HG02870 (cell line): ENCODE measurements around the gene HTD2.

Source experiments
- ATAC-seq: cut with Tn5 transposase; IDR thresholded peaks from one replicate; pipeline ENCODE4 v1.9.1; 2021; ENCODE audit warnings: mild to moderate bottlenecking, moderate library complexity; ENCODE audit not compliant: unreplicated experiment

HTD2 gene

GRCh38 chr3:58291671-58292338 is 14.5 kb upstream of the HTD2 start:
- ATAC-seq = no peak

- ATAC-seq = no peak
Observed at GRCh38 chr3:58292866-58293265, 13.5 kb upstream of the HTD2 start.

GRCh38 chr3:58293516-58293915 is 12.8 kb upstream of the HTD2 start:
- no peak for ATAC-seq

- ATAC-seq = no peak
Observed at GRCh38 chr3:58296269-58296668, 10.1 kb upstream of the HTD2 start.

GRCh38 chr3:58296843-58297242 is 9.5 kb upstream of the HTD2 start:
- no peak for ATAC-seq

GRCh38 chr3:58298190-58298589 is 8.1 kb upstream of the HTD2 start:
- ATAC-seq = no peak

GRCh38 chr3:58299075-58299474 is 7.2 kb upstream of the HTD2 start:
- ATAC-seq = no peak

GRCh38 chr3:58299839-58300516 is 6.3 kb upstream of the HTD2 start:
- no peak for ATAC-seq

GRCh38 chr3:58307639-58308215 is 1.4 kb downstream of the HTD2 start:
- no peak for ATAC-seq

GRCh38 chr3:58308728-58309127 is 2.4 kb downstream of the HTD2 start:
- ATAC-seq = no peak

GRCh38 chr3:58317811-58318210 is 11.5 kb downstream of the HTD2 start:
- ATAC-seq = no peak

- ATAC-seq = no peak
Observed at GRCh38 chr3:58321791-58322190, 15.5 kb downstream of the HTD2 start.

GRCh38 chr3:58322793-58323192 is 16.5 kb downstream of the HTD2 start:
- ATAC-seq = no peak

- ATAC-seq = no peak
Observed at GRCh38 chr3:58323529-58324390, 17.4 kb downstream of the HTD2 start.

GRCh38 chr3:58324391-58325390 is 18.4 kb downstream of the HTD2 start:
- ATAC-seq = no peak

GRCh38 chr3:58325525-58325992 is 19.2 kb downstream of the HTD2 start:
- ATAC-seq = no peak

- no peak for ATAC-seq
Observed at GRCh38 chr3:58326267-58326900, 20.1 kb downstream of the HTD2 start.

GRCh38 chr3:58329150-58329921 is 23.0 kb downstream of the HTD2 start:
- no peak for ATAC-seq

GRCh38 chr3:58329922-58330413 is 23.6 kb downstream of the HTD2 start:
- no peak for ATAC-seq
